GM10248 (cell line): Measurements from ENCODE around the gene C18orf63.

ENCODE experiments used
- CTCF ChIA-PET: fragments of 300-600 bp; sonication (Branson Sonifier 250); formaldehyde crosslinking; extraction: SDS; loops from one replicate; lab custom pipeline; 2021; ENCODE audit warnings: antibody characterized with exemption; lab: Yijun Ruan, JAX
- POLR2A ChIA-PET: fragments of 350-650 bp; sonication (Branson Sonifier 250); formaldehyde crosslinking; extraction: SDS; loops from one replicate; lab custom pipeline; 2020; ENCODE audit warnings: antibody characterized with exemption; lab: Yijun Ruan, JAX
- DNase-seq: peaks from one replicate; pipeline ENCODE4 v3.0.0; 2012; ENCODE audit errors: extremely low spot score
- CTCF ChIP-seq: IDR thresholded peaks from 2 replicates; pipeline ENCODE4 v1.5.1; 2012; ENCODE audit warnings: mild to moderate bottlenecking, low read depth; ENCODE audit errors: extremely low read depth, missing control alignments, control extremely low read depth

C18orf63 gene

GRCh38 chr18:74402806-74403433 lies 87.3 kb downstream of the C18orf63 start:
- ChIA-PET CTCF (no interaction called here), POLR2A (no interaction called here)
- TF ChIP-seq CTCF, result no peak
- DNase-seq, result no peak

- TF ChIP-seq CTCF, result no peak
- ChIA-PET CTCF (interaction anchor here (1.2 kb wide), 1 partner anchor 78 kb away, joined by 3 read pairs; no protein-coding TSS in a partner anchor), POLR2A (no interaction called here)
- DNase-seq, result no peak
Measured at GRCh38 chr18:74407888-74408287, 92.2 kb downstream of the C18orf63 start.
